CMK (cell line): ENCODE data around the gene NSMF.

Experiments used
- DNase-seq: peaks from one replicate; pipeline ENCODE4 v3.0.0-alpha.2; 2010; ENCODE audit warnings: low read depth

The NSMF gene

DNA sequence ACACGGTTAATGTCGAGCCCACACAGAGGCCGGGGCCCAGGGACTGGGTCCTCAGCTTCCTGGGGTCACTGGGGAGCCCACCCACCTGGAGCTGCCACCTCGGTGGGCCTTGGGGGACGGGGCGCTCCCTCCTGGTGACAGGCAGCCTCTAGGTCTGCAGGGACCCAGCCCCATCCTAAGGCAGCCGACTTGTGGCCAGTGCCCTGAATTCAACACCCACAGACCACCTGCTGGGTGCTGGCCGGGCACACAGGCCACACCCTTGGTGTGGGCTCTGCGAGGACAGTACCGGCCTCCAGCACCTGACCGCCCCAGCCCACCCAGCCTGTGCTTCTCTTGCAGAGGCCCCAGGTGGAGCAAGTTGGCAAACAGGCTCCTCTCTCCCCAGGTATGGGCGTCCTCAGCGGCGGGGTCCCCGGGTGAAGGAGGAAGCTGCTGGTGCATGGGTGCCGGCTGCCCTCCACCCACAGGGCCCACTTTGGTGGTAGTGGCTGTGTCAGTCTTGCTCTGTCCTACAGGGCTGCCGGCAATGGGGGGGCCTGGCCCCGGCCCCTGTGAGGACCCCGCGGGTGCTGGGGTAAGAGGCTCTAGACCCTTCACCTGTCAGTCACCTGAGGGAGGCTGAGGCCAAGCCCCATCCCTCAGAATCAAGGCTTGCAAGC, 26.3 kb downstream of the NSMF start:
- DNase-seq: no peak

DNA sequence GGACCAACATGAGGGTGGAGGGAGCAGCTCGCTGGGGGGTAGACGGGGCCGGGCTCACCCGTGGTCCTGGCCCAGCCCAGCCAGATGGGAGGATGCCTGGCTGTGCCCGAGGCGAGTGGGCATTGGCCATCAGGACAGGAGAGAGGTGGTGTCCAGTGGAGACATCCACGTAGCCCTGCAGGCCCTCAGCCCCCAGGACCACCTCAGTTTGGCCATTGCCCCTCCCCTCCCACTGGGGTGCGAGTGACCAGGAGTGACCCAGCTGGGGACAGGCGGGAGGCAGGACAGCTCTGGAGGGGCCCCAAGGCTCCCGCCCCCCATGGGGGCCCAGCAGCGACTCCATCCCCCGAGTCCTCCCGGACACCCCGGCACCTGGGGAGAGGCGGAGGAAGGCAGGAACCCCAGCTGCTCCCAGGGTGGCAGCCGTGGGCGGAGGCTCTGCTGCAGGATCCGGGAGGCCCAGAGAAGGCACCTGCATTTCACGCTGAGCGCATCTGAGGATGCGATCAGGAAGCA, 27.7 kb downstream of the NSMF start:
- DNase-seq: no peak

DNA sequence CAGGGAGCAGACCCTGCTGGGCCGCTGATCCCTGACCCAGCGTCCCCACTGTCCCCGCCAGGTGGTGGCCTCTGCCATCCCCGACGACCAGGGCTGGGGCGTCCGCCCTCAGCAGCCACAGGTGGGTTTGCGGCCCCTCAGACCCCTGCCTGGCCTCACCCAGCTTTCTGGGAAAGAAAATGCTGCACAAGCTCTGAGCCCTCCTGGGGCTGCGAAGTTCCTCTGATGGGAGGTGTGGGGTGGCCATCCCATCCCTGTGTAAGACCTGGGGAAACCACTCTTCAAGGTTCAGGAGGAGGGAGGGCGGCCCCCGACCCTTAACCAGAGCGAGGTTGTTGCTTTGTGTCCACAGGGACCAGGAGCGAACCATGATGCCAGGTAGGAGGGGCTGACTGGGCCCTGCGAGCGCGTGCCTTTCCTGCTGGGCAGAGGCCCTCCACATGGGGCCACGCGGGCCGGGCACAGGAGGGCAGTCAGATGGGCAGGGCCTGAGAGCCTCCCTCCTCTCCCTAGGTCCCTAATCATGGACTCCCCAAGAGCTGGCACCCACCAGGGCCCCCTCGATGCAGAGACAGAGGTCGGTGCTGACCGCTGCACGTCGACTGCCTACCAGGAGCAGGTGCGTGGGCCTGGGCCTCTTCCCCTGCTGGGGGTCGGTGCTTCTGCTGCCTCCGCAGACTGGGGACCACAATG, 28.3 kb downstream of the NSMF start:
- no peak for DNase-seq

DNA sequence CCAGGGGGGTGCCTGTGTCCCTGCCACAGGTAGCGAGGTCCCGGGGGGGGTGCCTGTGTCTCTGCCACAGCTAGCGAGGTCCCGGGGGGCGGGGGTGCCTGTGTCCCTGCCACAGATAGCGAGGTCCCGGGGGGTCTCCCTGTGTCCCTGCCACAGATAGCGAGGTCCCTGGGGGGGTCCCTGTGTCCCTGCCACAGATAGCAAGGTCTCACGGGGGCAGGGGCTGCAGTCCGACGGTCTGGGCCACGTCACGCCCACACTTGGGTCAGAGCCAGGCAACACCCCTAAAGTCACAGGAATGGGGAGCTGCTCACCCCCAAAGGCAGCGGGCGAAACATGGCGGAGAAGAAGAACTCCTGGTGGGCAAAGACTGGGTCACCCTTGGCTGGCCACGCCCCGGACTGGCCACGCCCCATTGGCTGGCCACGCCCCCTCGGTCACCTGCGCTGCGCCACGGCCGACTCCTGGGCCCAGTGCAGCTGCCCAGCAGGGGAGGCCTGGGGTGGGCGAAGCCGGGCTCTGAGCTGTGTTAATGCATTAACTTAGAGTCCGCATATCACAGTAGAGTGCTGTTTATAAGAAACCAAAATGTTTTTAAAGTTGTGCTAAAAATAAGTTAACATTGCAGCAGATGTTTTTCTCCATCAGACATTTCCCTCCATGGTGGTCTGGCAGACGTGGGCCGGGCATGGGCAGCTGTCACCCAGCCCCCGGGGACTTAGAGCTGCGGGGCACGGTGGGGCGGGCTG, 29.0 kb downstream of the NSMF start:
- no peak for DNase-seq

DNA sequence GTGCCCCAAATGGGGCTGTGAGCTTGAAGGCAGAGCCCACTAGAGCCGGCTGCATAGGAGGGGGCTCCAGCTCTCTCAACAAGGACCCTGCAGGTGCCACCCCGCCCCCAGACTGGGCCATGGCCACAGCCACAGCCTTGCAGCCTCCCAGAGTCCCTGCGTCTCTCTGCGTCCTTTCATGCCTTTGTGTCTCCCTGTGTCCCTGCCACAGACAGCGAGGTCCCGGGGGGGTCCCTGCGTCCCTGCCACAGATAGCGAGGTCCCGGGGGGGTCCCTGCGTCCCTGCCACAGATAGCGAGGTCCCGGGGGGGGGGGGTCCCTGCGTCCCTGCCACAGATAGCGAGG, 29.6 kb downstream of the NSMF start:
- DNase-seq: no peak

DNA sequence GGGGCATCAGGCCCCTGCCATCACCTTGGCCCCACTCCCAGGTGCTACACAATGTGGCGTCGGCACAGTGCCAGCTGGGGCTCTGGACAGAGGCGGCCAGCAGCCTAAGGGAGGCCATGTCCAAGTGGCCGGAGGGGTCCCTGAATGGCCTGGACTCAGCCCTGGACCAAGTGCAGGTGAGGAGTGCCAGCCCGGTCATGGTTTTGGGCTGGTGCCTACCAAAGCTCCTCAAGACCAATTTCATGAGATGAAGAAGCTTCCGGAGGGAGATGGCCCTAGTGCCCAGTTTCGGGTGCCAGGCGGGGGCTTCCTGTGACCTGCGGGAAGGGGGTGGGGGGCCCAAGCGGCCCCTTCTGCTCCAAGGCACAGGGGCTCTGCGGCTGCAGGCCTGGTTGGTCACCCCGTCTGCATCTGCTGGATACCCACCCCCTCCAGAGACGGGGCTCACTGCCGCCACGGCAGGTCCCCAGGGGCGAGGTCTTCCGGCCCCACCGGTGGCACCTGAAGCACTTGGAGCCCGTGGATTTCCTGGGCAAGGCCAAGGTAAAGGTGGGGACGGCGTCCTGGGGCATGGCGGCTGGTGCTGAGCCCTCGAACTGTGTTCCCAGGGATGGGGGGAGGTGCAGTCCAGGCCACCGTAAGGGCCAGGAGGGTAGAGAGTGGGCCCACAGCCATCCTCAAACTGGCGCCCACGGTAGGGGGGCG, 30.1 kb downstream of the NSMF start:
- no peak for DNase-seq

DNA sequence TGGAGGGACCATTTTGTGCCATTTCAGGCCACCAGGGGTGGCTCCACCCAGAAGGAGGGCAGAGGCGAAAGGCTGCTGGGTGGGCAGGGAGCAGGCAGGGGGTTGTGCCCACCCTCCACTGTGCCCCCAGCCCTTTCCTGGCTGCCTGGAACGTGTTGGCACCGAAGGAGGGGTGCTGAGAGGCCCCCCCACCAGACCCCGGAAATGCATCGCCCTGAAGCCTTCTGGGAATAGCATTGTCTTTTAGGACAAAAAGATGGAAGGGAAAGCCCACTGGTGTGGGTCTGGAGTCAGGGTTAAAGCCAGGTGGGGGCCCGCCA, 30.9 kb downstream of the NSMF start:
- DNase-seq: no peak

DNA sequence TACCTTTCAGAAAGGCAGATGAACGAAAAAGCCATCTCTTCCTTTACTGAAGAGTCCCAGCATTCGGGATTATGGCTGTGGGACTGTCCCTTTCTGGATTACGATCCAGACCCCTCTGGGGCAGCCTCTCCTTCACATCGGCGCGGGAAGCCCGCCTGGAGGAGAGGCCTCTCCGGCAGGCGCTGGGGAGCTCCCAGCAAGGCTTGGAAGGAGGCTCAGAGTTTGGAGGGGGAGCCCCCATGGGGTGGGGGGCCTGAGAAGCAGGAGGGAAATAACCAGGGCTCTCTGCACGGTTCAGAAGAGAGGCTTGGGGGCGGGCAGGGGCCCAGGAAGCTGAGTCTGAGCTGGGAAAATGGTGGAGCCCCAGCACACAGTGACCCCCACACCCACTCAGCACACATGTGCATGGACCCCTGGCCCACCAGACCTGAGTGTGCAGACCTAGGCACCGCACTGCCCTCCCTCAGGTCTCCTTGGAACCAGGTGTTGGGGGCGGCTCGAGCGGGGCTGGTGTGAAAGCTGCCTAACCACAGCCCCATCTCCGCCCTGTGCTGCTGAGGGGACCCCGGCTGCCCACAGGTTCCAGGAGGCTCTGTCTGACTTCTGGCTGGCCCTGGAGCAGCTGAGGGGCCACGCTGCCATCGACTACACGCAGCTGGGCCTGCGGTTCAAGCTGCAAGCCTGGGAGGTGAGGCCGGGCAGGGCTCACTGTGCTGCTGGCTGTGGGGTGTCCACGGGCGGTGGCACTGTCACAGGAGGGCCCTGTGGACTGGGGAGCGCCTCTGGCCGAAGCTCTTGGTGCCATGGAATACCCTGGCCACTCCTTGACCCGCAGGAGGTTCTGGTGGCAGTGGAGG, 31.5 kb downstream of the NSMF start:
- DNase-seq: no peak

DNA sequence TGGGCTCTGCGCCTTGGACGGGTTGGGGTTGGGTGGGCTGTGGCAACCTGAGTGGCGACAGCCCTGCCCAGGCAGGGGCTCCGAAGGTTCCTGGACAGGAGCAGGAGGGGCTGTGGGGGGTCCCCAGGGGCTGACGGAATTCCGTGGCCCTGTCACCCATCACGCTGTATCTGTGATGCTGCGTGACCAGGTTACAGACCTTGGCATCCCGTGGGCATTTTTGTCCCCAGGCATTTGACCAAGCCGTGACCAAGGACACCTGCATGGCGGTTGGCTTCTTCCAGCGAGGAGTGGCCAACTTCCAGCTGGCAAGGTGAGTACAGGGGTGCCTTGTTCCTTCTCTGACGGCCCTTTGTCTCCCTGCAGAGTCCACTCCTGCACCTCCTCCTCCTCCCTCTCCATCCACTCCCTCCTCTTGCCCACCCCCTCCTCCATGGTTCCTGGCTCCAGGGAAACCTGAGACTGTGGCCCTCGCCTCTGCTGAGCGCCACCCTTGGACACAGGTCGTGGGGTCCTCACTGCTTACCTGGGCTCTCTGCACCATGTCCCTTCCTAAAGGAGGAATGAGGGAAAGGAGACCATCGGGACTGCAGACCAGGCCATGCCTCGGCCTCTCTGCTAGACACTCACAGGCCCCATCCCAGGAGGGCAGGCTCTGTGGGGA, 33.0 kb downstream of the NSMF start:
- no peak for DNase-seq

DNA sequence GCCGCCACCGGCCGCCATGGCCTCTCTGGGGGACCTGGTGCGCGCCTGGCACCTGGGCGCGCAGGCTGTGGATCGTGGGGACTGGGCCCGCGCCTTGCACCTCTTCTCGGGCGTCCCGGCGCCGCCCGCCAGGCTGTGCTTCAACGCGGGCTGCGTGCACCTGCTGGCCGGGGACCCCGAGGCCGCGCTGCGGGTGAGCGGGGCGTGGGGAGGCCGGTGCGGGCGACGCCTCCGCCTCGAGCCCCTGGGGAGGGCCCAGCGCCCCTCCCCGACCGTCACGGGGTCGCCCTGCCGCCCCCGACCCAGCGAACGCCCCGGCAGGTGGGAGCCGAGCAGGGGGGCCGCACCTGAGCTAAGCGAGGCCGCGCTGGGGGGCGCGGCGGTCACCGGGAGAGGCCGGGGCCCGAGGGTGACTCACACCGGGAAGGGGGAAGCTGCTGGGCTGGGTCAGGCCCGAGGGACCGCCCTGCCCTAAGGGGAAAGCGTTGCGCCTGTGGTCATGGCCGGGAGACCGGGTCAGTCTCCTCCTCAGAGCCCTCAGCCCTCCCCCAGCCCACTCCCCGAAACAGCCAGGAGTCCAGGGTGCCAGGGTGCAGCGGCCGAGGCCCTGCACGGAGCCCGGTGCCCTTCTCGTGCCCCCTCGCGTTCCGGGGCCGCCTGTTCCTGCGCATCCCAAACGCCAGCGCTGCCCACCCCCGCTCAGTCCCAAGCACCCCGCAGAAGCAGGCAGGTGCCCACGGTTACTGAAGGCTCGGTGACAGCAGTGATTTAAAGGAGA, 35.4 kb downstream of the NSMF start:
- no peak for DNase-seq

DNA sequence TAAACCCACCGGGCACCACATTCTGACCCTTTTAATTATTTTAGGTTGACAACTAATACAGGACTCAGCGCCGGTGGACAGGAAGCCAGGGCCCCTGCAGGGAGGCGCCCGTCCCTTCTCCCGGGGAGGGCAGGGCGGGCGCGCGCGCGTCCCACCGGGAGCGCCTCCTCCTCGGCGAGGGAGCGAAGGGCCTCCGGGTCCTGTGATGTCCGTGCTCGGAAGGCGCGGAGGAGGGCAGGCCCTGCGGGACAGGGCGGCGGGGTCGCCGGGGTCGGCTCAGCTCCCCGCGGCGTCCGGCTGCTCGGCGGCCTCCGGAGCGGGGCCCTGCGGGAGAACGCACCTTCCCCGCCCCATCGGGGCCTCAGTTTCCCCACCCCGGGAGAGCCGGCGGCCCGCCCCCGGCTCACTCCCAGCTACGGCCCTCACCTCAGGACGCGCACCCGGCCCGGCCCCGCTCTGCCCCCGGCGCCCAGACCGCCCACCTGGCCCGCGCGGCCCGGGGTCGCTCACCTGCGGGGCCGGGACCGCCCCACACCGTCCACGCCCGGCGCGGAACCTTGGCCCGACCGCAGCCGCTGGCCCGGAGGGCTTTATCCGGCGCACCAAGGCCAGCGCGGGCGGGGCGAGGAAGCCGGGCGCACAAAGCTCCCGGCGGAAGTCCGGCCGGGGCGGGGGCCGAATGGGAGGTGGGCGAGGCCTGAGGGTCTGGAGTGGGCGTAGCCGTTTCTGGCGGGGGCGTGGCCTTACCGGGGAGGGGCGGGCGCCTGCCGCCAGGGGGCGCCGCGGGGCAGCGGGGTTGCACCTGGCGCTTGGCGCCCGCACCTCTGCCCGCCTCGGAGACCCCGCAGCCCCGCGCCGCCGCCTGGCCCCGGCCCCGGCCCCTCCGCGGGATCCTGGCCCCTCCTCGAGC, 36.3 kb downstream of the NSMF start, which contains the start of the genes EXD3 and NOXA1:
Gene EXD3 (minus strand): TSS at position 559 of the 910 bp plus-strand sequence. CDS start 27,805 bp downstream, outside the sequence.
Gene NOXA1 (plus strand): TSS at position 790 of the 910 bp plus-strand sequence. CDS start 137 bp downstream, outside the sequence.
- DNase-seq: peak; percentile 84

DNA sequence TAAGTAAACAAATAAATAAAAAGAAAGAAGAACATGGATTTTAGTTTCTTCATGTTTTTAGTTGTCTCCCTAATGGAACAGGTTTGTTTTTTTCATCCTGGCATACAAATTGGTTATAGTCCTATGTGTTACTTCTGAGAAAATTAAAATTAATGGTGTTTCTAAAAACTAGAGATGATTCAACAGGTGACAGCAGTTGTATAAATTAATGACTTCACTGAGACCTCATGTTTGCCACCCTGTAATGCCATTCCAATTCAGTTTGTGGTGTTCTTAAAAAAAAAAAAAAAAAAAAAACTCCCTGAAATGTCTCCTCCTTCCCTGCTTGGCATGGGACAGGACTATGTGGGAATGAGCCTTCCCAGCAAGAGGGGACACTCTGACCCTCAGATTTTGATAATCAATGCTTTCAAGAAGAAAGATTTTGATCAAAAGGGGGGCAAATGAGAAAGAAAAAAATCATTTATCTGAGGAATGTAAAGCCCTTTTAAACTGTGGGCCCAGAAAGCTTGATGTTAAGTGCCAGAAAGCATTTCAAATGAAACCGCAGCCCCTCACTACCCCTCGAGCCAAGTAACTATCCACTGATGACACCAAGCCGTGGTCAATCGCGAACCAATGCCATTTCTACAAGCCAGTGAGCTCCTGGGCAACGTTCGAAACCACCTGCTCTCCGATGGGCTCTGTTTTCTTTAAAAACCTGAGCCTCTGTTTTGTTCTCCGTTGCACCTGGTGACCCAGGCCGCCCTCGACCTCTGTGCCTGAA, 37.1 kb downstream of the NSMF start:
- DNase-seq: no peak

DNA sequence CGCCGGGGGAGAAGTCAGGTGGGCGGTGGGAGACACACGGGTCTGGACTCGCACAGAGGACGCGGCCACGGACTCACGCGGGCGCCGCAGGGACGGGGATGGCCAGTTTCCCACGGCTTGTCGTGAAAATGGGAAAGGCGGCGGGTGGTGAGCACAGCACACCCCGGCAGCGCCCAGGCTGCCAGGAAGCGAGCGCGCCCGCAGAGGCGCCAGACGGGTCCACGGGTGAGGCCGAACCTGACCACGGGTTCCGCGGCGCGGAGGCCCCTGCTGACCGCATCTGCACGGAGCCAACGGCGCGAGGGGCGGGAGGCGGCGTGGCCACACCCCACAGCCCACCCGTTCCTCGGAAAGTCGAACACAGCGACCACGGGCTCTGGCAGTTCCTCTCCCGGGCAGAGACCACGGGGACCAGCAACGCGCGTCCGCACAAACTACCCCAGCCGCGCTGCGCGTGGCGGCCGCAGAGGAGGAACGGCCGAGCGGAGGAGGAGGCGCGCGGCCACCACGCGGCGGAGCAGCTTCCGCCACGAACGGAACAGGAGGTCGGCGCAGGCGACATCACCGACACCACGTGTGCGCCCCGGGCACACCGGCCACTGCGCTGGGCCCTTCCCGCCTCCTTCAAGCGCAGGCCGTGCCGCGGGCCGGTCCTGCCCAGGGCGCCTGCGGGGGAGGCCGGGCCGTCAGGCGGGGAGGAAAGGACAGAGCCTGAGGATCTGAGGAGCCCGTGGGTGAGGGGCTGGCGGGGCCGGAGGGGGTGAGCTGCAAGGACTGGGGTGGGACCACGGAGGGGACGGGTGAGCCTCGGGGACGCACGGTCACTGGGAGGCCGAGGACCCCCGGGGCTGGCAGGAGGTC, 41.7 kb downstream of the NSMF start:
- no peak for DNase-seq

DNA sequence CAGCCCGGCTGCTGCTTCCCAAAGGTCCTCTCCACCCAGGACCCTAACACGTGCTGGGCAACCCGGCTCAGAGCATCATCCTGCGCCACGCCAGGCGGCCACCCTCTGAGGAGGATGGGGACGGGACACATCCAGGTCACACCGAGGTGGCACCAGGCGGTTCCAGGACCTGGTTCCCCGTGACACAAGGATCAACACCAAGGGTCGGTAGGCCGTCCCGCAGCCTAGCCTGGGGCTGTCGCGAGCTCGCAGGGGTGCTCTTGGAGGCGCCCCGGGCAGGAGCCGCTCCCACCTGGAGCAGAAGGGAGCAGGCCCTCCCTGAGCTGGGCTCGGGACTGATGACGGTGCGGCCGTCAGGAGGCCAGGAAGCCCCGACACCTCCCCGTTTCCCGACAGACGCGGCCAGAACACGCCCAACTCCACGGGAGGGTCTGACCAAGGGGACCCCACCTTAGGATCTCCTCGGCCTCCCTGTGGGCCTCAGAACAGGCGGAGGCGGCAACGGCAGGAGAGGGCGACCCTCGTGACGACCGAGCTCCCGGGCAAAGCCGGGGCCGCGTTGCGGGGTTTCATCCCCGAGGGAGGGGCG, 42.5 kb downstream of the NSMF start:
- DNase-seq: no peak

DNA sequence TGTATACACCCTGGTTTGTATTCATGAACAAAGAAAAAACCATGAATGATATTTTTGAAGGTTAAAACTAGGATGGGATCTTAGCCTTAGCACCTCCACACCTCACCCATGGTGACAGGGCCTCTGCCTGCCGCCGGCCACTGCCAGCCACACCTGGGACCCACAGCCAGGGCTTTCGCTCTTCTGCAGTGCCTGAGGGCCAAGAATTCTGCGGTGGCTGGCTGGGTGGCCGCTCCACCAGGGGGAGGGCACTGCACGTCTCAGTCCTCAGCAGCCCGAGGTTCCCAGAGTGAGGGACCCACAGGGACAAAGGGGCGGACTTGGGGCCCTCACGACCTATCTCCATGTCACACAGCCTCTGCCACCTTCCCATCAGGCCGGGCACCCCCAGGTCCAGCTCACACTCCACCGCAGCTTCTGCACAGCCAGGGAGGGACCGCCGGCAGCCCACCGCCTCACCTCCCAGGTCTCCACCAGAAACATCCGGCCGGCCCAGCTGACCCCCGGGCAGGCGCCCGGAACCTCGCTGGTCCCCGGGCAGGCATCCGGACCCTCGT, 43.0 kb downstream of the NSMF start:
- no peak for DNase-seq

DNA sequence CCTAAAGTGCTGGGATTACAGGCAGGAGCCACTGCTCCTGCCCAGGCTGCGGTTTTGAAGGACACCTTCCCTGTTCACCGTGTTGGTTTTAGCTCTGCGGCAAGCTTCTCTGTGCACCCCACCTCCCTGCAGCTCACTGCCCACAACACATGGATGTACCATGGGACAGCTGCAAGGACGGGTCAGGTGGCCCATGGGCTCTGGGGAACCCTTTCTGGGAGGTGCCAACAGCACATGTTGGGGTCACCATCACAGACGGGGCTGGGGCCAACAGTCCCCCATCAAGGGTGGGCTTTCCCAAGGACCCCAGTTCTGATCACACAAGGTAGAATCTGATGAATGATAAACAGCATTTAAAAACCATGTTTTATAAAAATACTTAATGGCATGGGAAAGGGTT, 43.7 kb downstream of the NSMF start:
- DNase-seq: no peak

DNA sequence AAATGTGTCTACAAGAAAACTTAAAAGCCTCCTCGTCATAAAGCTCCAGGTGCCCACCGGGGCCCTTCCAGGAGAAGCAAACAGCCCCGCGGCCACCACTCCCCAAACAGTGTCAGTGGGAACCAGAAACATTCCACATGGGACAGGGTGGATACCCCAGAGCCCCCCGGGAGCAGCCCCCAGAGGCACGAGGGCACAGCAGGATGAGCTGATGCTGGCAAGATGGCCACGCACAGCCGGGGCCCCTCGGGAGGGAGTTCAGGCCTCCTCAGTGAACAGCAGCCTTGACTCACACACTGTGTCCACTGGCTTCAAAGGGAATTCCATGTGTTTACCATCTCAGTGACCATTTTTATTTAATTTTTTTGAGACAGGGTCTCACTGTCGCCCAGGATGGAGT, 46.7 kb downstream of the NSMF start:
- no peak for DNase-seq
